Activated CD4-positive, alpha-beta T cell treated with anti-CD3 and anti-CD28 coated beads, Interleukin-2, amount 50 U/mL, for 1 hour (primary cell): Measurements from ENCODE around the gene TRMT61A.
"Not testable (repeated sequence)": the region's sequence is repeated elsewhere in the genome, so short reads cannot be mapped to it uniquely, and the experiment has no call there.

Experiments
- DNase-seq: peaks from one replicate; pipeline ENCODE4 v3.0.0-alpha.2; 2020

TRMT61A gene

GRCh38 chr14:103509864-103510723, 18.9 kb upstream of the TRMT61A start:
- no peak for DNase-seq

- no peak for DNase-seq
Observed at GRCh38 chr14:103510724-103511693, 18.0 kb upstream of the TRMT61A start.

DNA sequence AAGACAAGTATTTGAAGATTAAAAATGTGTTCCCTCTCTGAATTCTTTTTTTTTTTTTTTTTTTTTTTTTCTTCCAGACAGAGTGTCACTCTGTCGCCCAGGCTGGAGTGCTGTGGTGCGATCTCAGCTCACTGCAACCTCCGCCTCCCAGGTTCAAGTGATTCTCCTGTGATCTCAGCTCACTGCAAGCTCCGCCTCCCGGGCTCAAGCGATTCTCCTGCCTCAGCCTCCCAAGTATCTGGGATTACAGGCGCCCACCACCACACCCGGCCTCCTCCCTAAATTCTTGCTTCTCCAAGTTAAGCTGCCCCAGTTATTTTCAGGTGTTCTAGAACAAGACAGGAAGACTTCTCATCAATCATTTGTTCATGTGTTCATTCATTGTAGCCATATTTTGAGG, 16.8 kb upstream of the TRMT61A start:
- not testable (repeated sequence) for DNase-seq

DNA sequence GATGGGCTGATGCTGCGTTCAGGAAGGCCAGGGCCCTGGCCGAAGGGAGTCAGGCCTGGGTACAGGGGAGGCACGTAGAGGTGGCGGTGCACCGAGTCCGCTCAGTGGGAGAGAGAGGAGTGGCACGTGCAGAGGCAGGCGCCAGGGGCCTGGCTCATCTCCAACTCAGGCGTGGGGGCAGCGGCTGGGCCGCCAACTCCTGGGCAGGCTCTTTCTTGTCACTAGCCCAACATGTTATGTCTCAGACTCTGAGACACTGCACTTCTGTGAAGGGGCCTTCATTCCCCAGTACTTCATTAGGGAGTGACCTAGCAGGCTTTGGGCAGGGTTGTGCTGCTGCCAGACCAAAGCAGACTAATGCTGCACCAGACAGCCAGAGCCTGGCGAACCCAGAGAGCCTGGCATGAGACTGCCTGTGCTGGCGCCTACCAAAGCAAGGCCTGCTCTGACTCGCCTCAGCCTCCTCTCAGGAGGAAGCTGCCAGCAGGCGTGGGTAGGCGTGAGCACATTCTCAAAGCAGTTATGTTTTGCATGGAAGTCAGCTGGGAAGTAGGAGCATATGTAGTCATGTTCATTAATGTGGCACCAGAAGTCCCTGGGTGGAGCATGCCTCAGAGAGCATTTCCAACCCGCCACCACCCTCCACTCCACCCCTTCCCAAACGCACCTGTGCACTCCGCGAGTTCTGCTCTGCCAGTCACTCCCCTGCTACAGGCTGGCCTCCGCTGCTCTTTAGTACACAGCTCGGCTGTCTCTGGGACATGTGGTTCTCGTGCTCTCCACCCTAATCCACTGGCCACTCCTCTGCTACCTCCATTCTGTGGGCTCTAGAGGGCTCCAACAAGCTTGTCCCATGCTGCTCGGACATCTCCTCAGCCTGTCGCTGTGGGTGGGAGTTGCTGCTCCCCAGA, 16.0 kb upstream of the TRMT61A start:
- no peak for DNase-seq

DNA sequence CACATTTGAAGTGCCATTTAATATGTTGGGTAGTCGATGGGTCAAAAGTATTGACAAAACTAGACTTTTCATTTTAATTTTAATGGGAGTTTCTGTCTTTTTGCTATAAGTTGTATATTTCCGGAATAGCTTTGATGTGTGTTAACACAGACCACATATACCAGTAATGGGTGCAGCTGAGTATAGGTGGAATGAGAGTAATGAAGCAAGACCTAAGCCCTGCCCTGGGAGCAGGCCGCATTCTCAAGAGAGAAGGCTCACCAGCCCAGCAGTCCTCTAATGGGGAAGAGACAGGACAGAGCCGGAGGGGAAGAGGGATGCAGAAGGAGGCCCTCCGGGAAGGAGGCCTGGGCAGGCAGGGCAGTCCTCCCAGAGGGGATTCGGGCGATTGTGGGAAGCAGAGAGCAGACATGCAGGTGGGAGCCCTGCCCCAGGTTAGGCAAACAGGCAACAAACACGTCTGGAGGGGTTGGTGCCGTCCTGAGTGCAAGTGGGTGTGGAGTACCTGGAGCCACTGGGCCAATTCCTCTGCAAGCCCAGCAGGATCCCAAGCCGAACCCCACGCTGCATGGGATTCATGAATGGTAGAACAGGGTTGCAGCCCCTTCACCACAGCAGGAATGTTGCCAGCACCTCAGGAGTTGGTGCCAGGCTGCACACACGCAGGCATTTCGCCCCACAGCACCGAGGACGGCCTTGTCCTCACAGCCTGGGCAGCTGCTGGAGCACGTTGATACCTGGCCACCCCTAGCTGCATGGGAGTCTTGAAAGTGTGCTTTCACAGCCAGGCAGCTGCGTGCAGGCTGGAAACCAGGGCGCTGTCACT, 14.2 kb upstream of the TRMT61A start:
- DNase-seq, result no peak

- DNase-seq, result no peak
Observed at GRCh38 chr14:103516426-103517173, 12.4 kb upstream of the TRMT61A start.

DNA sequence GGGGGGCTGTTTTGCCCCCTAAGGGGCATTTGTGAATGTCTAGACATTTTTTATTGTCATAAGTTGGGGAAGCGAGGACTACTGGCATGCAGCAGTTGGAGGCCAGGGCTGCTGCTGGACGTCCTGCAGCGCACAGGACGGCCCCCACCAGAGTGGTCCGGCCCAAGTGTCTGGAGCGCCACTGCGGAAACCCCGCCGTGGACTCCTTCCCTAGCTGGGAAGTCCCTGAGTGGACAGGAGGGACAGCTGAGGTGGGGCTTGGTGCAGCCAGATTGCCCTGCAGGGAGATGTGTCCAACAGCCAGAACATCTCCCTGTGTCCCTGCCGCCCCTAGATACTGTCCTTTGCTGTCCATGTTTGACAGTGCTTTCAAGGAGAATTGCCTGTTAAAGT, 11.8 kb upstream of the TRMT61A start:
- DNase-seq, result no peak

DNA sequence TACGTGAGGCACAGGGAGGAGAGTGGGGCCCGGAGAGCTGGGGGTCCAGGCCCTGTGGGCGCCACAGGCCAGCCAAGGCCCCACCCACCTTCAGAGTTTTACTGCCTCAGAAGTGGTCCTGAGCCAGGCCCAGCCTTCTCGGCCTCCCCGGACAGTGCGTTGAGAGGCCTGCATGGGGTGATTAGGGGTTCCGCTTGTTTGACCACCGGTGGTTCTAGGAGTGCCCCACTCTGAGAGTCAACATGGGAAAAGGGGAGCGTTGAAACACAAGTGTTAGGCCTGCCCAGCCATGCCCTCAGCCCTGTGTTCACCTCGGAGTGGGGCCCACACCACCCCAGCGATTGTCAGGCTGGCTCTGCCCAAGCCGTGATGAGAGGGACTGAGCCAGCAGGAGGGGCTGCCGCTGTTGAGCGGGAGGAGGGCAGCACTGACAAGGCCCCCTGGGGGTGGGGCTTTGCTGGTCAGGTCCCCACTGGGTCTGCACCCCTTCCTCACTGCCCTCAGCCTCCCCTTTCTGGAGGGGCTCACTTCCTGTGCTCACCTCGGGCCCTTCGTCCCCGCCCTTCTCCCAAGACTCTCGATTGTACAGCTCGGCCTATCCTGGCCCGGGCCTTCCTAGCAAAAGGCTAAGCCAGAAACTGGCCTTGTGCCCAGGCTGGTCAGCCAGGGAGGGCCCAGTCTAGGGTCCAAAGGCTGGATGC, 11.1 kb upstream of the TRMT61A start:
- no peak for DNase-seq

GRCh38 chr14:103518422-103519042, 10.5 kb upstream of the TRMT61A start:
- DNase-seq, result peak; percentile 58

DNA sequence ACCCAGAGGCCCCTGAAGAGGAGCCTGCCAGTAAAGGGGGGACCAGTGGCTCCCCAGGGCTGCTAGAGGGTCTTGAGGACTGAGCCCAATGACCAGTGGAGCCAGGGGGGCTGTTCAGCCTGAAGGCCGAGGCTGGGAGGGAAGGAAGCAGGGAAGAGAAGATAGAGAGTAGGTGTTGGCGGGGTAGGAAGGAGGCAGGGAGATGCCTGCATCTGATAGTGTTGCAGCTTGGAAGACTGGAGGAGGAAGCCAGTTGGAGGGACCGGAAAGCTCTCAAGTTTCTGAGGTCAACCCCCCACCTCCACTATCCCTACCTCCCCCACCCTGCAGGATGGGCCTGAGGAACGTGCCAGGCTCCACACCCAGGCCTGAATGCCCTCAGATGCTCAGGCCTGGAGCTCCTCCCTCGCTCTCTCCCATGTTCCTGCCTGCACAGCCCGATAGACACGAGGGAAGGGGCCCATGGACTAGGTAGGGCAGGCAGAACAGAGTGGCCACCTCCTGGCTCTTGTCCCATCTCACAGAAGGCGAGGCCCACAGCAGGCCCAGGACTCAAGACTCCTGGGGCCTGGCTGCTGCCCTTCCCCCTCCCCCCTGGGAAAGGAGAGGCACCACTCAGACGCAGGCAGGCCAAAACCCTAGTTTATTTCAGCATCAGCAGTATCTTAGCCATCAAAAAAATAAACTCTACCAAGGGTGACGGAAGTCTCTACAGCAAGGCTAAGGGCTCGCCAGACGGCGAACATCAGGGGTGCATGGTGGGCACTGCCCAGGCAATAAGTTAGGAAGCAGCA, 9.8 kb upstream of the TRMT61A start:
- no peak for DNase-seq

DNA sequence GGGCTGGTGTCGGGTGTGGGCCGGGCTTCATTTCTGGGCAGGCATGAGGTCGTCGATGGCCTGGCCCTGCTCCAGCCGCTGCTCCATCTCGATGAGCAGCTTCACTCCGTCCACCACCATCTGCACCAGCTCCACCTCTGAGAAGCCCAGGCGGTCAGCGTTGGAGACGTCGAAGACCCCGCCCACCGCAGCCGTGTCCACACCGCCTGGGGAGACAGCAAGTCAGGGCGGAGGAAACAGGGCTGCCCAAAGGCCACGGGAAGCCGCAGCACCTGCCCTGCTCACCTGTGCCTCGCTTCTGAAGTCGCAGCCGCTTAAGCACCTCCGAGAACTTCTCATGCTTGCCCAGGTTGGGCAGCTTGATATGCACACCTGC, 9.2 kb upstream of the TRMT61A start:
- DNase-seq, result no peak

- DNase-seq, result no peak
Observed at GRCh38 chr14:103520269-103520656, 8.7 kb upstream of the TRMT61A start.

GRCh38 chr14:103520657-103521437, 8.1 kb upstream of the TRMT61A start:
- DNase-seq, result peak; percentile 65

- DNase-seq, result no peak
Observed at GRCh38 chr14:103521438-103521950, 7.5 kb upstream of the TRMT61A start.

DNA sequence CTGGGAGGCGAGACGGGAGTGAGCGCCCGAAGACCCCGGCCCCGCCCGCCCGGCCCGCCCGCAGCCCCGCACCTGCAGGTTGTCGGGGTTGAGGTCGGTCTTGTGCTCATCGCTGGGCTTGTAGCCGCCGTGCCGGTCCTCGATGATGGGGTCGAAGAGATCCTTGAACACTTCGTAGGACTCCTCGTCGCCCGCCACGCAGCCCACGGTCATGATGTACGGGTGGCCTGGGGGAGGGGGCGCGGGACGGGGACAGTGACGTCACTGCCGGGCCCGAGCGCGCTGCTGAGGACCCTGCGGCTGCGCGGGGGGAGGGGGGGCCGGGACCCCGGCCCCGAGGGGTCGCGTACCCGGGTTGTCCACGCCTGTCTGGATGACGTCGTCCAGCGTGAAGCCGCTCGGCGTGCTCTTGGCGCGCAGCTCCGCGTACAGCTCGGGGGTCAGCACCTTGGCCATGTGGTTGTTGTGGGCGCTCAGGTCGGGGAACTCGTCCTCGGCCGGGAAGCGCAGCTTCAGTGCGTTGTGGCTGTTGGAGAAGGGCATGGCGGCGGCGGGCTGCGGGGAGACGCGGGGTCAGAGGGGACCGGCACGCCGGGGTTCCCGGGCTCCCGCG, 6.9 kb upstream of the TRMT61A start:
- no peak for DNase-seq

- no peak for DNase-seq
Observed at GRCh38 chr14:103522649-103523574, 6.1 kb upstream of the TRMT61A start, which contains the start of gene CKB. Gene CKB (minus strand): TSS chr14:103522830. CDS start chr14:103522493, 337 bp downstream.
